Suprapubic skin (tissue), 4 donors: Measurements from ENCODE around the gene STX1A. TPM values are rescaled to one million over a fixed set of nuclear protein-coding genes. Genes with fewer than 3 reads are reported as not detected.

Experiments
- DNase-seq, 2 donors: peaks; one replicate each; pipeline ENCODE4 v3.0.0-alpha.2; 2019; ENCODE audit warnings: low spot score in 2 of 2
- H3K27ac ChIP-seq: fragments of 200-600 bp; sonication (generic); one replicate; pipeline ENCODE4 v1.5.1; 2019
- H3K27me3 ChIP-seq: fragments of 200-600 bp; sonication (generic); one replicate; pipeline ENCODE4 v1.5.1; 2019
- H3K36me3 ChIP-seq: fragments of 200-600 bp; sonication (generic); one replicate; pipeline ENCODE4 v1.5.1; 2019
- H3K4me1 ChIP-seq: fragments of 200-600 bp; sonication (generic); one replicate; pipeline ENCODE4 v1.5.1; 2019
- H3K4me3 ChIP-seq: fragments of 200-600 bp; sonication (generic); one replicate; pipeline ENCODE4 v1.5.1; 2019; ENCODE audit warnings: mild to moderate bottlenecking
- H3K9me3 ChIP-seq: fragments of 200-600 bp; sonication (generic); one replicate; pipeline ENCODE4 v1.5.1; 2019
- EP300 ChIP-seq: sonication (generic); formaldehyde crosslinking; IDR thresholded peaks from one replicate; pipeline ENCODE4 v1.6.1; 2017; ENCODE audit warnings: antibody characterized with exemption
- POLR2A ChIP-seq, 2 donors: fragments of 450-650 bp; IDR thresholded peaks; one replicate each; pipeline ENCODE4 v1.6.1; 2017; ENCODE audit warnings: antibody characterized with exemption in 2 of 2, mild to moderate bottlenecking in 2 of 2, moderate library complexity in 2 of 2
- POLR2AphosphoS5 ChIP-seq, 3 donors: sonication (generic); formaldehyde crosslinking; IDR thresholded peaks; one replicate each; pipeline ENCODE4 v1.6.1; 2017; ENCODE audit warnings: antibody characterized with exemption in 3 of 3
- WGBS: methylation state at CpG from one replicate; pipeline ENCODE4 v1.1.5; 2018; 5-methylcytosine and 5-hydroxymethylcytosine counted together
- total RNA-seq, 4 donors: library from RNA; depleted of rRNA; stranded (reverse); fragments of >200 nt; gene quantifications; one replicate each; pipeline ENCODE4 v1.1.0, GENCODE V29; 2016
- TF ChIP-seq, protein P1 (sequence below), 2 donors: fragments of 200-600 bp in 1 of 2; fragments of 450-650 bp in 1 of 2; sonication (generic) in 1 of 2; IDR thresholded peaks; one replicate each; pipeline ENCODE4 v1.5.1; 2016 to 2019; ENCODE audit warnings: antibody characterized with exemption in 2 of 2, mild to moderate bottlenecking in 1 of 2, moderate library complexity in 1 of 2

The STX1A gene
- total RNA-seq, 4 donors from 2014 or later, result 3.3 to 6.0 (median 4.3) TPM

DNA sequence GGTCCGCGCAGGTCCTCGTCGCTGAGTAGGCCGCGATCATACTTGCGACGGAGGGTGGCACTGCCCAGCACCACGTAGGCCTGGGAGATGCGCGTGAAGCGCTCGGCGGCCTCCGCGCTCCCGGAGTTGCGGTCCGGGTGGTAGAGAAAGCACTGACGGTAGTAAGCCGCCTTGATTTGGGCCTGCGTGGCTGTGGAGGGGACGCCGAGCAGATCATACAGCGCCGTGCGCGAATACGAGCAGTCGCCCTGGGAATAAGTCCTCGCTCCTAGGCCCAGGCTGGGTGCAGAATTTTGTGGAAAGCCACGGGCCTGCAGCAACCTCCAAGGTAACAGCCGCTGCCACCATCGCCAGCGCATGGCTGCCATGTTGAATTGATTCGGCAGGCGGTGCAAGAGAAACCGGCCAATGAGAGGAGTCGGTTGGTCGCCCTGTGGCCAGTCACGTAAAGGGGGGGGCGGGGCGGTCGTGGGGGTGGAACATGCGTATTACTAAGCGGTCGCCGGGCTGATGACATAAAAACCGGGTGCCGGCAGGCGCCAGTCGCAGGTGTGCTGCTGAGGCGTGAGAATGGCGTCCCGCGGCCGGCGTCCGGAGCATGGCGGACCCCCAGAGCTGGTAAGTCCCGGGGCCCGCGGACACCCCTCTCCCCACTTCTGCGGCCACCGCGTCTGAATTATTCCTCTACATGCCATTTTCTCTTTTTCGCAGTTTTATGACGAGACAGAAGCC is 36.2 kb downstream of the STX1A start, which contains the start of the genes BUD23 and DNAJC30:
Gene BUD23 (plus strand): TSS at position 542 of the 732 bp plus-strand sequence. CDS start 29 bp downstream, at position 571.
Gene DNAJC30 (minus strand): TSS at position 398 of the 732 bp plus-strand sequence. CDS start 30 bp downstream, at position 368.
- WGBS, result 0% methylated on average over 14 of the region's 68 CpGs
- Histone ChIP-seq H3K4me3 (peak within 1 kb of the TSS; percentile 89), H3K9me3 (no peaks in the 10 kb centered on the region), H3K27me3 (no peaks in the 10 kb centered on the region), H3K36me3 (peaks cover 37% of the 10 kb centered on the region), H3K27ac (peak within 1 kb of the TSS; percentile 90), H3K4me1 (peaks cover 39% of the 10 kb centered on the region)
- TF ChIP-seq, protein P1, sequence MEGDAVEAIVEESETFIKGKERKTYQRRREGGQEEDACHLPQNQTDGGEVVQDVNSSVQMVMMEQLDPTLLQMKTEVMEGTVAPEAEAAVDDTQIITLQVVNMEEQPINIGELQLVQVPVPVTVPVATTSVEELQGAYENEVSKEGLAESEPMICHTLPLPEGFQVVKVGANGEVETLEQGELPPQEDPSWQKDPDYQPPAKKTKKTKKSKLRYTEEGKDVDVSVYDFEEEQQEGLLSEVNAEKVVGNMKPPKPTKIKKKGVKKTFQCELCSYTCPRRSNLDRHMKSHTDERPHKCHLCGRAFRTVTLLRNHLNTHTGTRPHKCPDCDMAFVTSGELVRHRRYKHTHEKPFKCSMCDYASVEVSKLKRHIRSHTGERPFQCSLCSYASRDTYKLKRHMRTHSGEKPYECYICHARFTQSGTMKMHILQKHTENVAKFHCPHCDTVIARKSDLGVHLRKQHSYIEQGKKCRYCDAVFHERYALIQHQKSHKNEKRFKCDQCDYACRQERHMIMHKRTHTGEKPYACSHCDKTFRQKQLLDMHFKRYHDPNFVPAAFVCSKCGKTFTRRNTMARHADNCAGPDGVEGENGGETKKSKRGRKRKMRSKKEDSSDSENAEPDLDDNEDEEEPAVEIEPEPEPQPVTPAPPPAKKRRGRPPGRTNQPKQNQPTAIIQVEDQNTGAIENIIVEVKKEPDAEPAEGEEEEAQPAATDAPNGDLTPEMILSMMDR (IDR thresholded peaks at IDR 0.05), result peak in 1 of 2 donors; percentile 17
- TF ChIP-seq POLR2AphosphoS5 (IDR thresholded peaks at IDR 0.05) (peak in 2 of 3 donors; percentile 33 to 64), EP300 (no peak), POLR2A (IDR thresholded peaks at IDR 0.05) (peak in 1 of 2 donors; percentile 47)
- DNase-seq, result peak; percentile 99 to 100

DNA sequence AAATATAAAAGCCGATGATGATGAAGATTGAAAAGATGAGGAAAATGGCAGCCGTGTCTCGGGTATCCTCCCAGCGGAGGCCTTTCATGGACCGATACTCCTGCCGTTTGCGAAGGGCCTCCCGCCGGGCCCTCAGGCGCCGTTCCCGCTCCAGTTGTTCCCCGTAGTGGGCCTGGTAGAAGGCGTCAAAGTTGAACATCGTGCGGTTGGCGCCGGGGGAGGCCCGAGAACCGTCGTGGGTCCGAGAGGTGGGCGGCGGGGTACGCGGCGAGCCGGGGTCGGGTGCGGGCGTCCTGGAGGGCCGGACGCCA is 36.8 kb downstream of the STX1A start:
- peak overlapping the region; percentile 90 for H3K27ac ChIP-seq

DNA sequence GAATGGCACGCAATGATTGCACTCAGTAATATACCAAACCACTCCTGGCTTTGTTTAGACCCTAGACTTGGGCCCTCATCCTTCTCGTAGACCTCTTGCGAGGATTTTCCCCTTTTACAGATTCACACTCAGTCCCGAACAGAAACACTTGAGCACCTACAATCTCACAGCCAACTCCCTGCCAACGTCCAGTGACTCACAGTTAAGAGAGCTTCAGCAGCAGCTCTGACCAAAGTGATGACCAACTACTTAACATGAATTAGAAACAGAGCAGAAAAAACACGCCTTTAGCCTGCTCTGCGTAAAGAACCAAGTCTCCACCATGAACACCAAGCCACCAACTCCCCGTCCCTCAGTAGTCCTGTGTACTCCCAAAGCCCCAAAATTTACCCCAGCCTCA is 38.4 kb downstream of the STX1A start:
- H3K4me3 ChIP-seq, result no peak overlapping the region
- H3K36me3 ChIP-seq, result peaks cover 23% of the 10 kb centered on the region
- 81% methylated on average over 8 of the region's 8 CpGs for WGBS
- H3K27ac ChIP-seq, result no peak overlapping the region
- peaks cover 39% of the 10 kb centered on the region for H3K4me1 ChIP-seq
- TF ChIP-seq POLR2A (IDR thresholded peaks at IDR 0.05), result no peak
- TF ChIP-seq, protein P1 (IDR thresholded peaks at IDR 0.05), result no peak
- no peak for TF ChIP-seq POLR2AphosphoS5 (IDR thresholded peaks at IDR 0.05)
- TF ChIP-seq EP300, result no peak
- H3K9me3 ChIP-seq, result no peaks in the 10 kb centered on the region
- DNase-seq, result no peak
- no peaks in the 10 kb centered on the region for H3K27me3 ChIP-seq

More for the DNA sequence above, 36.8 kb downstream of the STX1A start:
- no peak for DNase-seq
- H3K36me3 ChIP-seq, result peaks cover 37% of the 10 kb centered on the region
- H3K27me3 ChIP-seq, result no peaks in the 10 kb centered on the region
- TF ChIP-seq EP300 (no peak), POLR2AphosphoS5 (IDR thresholded peaks at IDR 0.05) (no peak), POLR2A (IDR thresholded peaks at IDR 0.05) (no peak)
- TF ChIP-seq, protein P1 (IDR thresholded peaks at IDR 0.05), result no peak
- no peaks in the 10 kb centered on the region for H3K9me3 ChIP-seq
- H3K4me1 ChIP-seq, result peaks cover 39% of the 10 kb centered on the region
- peak overlapping the region; percentile 89 for H3K4me3 ChIP-seq
- 2% methylated on average over 22 of the region's 33 CpGs for WGBS

DNA sequence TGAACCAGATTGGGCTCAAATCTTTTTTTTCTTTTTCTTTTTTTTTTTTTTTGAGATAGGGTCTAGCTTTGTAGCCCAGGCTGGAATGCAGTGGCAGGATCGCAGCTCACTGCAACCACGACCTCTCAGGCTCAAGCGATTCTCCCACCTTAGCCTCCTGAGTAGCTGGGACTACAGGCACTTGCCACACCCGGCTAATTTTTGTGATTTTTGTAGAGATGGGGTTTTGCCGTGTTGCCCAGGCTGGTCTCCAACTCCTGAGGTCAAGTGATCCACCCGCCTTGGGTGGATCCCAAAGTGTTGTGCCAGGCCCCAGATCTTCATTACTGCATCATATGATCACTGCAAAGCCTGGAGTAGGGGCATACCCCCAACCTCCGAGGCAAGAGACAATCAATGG is 39.0 kb downstream of the STX1A start:
- Histone ChIP-seq H3K9me3 (no peaks in the 10 kb centered on the region), H3K27ac (no peak overlapping the region), H3K36me3 (peaks cover 23% of the 10 kb centered on the region), H3K4me3 (no peak overlapping the region), H3K27me3 (no peaks in the 10 kb centered on the region), H3K4me1 (peaks cover 39% of the 10 kb centered on the region)
- no peak for TF ChIP-seq POLR2AphosphoS5 (IDR thresholded peaks at IDR 0.05)
- TF ChIP-seq, protein P1 (IDR thresholded peaks at IDR 0.05), result no peak
- no peak for TF ChIP-seq EP300
- TF ChIP-seq POLR2A (IDR thresholded peaks at IDR 0.05), result no peak
- no peak for DNase-seq
- WGBS, result 79% methylated on average over 7 of the region's 7 CpGs

DNA sequence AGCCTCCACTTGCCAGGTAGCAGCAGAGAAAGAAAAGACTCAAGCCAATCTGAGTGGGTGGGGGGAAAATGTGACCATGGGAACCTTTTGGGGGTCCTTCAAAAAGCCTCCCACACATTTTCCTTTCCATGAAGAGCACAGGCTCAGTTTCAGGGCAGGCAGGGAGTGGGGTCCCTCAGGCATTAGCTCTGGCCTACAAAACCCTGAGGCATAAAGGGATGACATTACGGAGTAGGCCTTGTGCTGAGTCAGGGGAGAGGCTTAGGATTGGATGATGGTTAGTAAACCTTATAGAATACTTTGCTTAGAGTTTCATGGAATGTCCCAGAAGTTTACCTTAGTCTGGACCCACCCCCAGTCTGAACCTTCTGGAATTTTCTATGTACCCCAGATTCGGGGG is 39.8 kb downstream of the STX1A start:
- Histone ChIP-seq H3K4me3 (no peak overlapping the region), H3K27ac (no peak overlapping the region), H3K4me1 (peaks cover 39% of the 10 kb centered on the region), H3K9me3 (no peaks in the 10 kb centered on the region), H3K36me3 (peaks cover 23% of the 10 kb centered on the region), H3K27me3 (no peaks in the 10 kb centered on the region)
- 74% methylated on average over 2 of the region's 2 CpGs for WGBS
- DNase-seq, result no peak
- TF ChIP-seq POLR2AphosphoS5 (IDR thresholded peaks at IDR 0.05), result no peak
- TF ChIP-seq, protein P1 (IDR thresholded peaks at IDR 0.05), result no peak
- TF ChIP-seq EP300, result no peak
- no peak for TF ChIP-seq POLR2A (IDR thresholded peaks at IDR 0.05)
